K562 (cell line): ENCODE results near the gene DGCR8. TPM values are rescaled to one million over a fixed set of nuclear protein-coding genes. Genes with fewer than 3 reads are reported as not detected.

Experiments used
- ARID1B ChIP-seq: fragments of 450-650 bp; IDR thresholded peaks from 2 replicates; pipeline ENCODE4 v1.6.1; 2016; ENCODE audit warnings: antibody characterized with exemption, mild to moderate bottlenecking, inconsistent platforms
- CAMTA2 ChIP-seq: fragments of 250-450 bp; sonication (Bioruptor Pico); conservative IDR thresholded peaks from 2 replicates; pipeline ENCODE4 v1.5.1; 2022
- ETS1 ChIP-seq: conservative IDR thresholded peaks from 2 replicates; pipeline ENCODE4 v1.6.1; 2011; ENCODE audit warnings: low read depth, mild to moderate bottlenecking, low read length; ENCODE audit not compliant: control insufficient read depth
- KDM2B ChIP-seq: fragments of 250-450 bp; sonication (Bioruptor Pico); IDR thresholded peaks from 2 replicates; pipeline ENCODE4 v1.8.0; 2021; ENCODE audit warnings: mild to moderate bottlenecking, moderate library complexity
- PKNOX1 ChIP-seq: fragments of 450-650 bp; IDR thresholded peaks from 2 replicates; pipeline ENCODE4 v1.6.1; 2016
- PTTG1 ChIP-seq: fragments of 450-650 bp; IDR thresholded peaks from 2 replicates; pipeline ENCODE4 v1.6.1; 2016; ENCODE audit warnings: low read depth, mild to moderate bottlenecking, missing genetic modification characterization, missing compliant biosample characterization
- RBFOX2 ChIP-seq: fragments of 200-400 bp; formaldehyde crosslinking; IDR thresholded peaks from 2 replicates; pipeline ENCODE4 v1.6.1; 2017; ENCODE audit warnings: low read depth, mild to moderate bottlenecking, low read length, moderate library complexity
- TAL1 ChIP-seq: fragments of 450-650 bp; IDR thresholded peaks from 2 replicates; pipeline ENCODE4 v1.6.1; 2016; ENCODE audit warnings: mild to moderate bottlenecking
- ZBTB7A ChIP-seq: IDR thresholded peaks from 2 replicates; pipeline ENCODE4 v1.6.1; 2011; ENCODE audit warnings: low read depth, mild to moderate bottlenecking, low read length, moderate library complexity, borderline replicate concordance; ENCODE audit not compliant: control insufficient read depth
- ZNF121 ChIP-seq: sonication (generic); formaldehyde crosslinking; conservative IDR thresholded peaks from 2 replicates; pipeline ENCODE4 v1.8.0; 2022; ENCODE audit warnings: missing genetic modification reagents
- ZNF212 ChIP-seq: fragments of 450-650 bp; formaldehyde crosslinking; IDR thresholded peaks from 2 replicates; pipeline ENCODE4 v1.4.0; 2020; ENCODE audit warnings: mild to moderate bottlenecking
- polyA plus RNA-seq, 8 experiments: library from polyadenylated mRNA; depleted of rRNA in 4 of 8; stranded (reverse) in 5 of 8; unstranded in 3 of 8; fragments of >200 nt; fragmentation: Nextera tagmentation in 2 of 8; fragmentation: Illumina TruSeq in 1 of 8; extraction: Ambion mirVana in 2 of 8; extraction: Trizol in 1 of 8; gene quantifications; 2 replicates each; pipeline versions ENCODE4 v1.2.1 to v1.2.3, GENCODE V29; 2011 to 2014; ENCODE audit warnings: inconsistent platforms in 1 of 8, missing spikeins in 1 of 8
- total RNA-seq, 7 experiments: library from RNA; depleted of rRNA in 6 of 7; stranded (reverse); fragments of >200 nt in 6 of 7; fragmentation: Illumina TruSeq in 2 of 7; extraction: Trizol in 2 of 7; gene quantifications; 2 replicates each; pipeline versions ENCODE4 v1.2.1 to v1.2.3, GENCODE V29; 2011 to 2021; ENCODE audit warnings: low replicate concordance in 1 of 7
- TF ChIP-seq, protein P1 (sequence below): sonication (generic); formaldehyde crosslinking; IDR thresholded peaks from 2 replicates; pipeline ENCODE4 v1.8.1; 2023; ENCODE audit warnings: missing genetic modification reagents, mild to moderate bottlenecking, borderline replicate concordance

DGCR8 gene
- total and polyA plus RNA-seq, 9 of the 15 experiments (the other 6 are each of a cell fraction or from before 2014, with no cell fraction given) = 5.9 to 144 (median 80.1) TPM

GRCh38 chr22:20035375-20036083 lies 44.5 kb upstream of the DGCR8 start (continued):
- TF ChIP-seq ZNF212 (no peak), CAMTA2 (CRISPR knock-in tag) (0 out of 2 replicates have a peak, but pooled peaks have one; percentile 19), RBFOX2 (0 out of 2 replicates have a peak, but pooled peaks have one; percentile 25), ZNF121 (CRISPR knock-in tag) (no peak), KDM2B (CRISPR knock-in tag) (peak; percentile 65; the same call in 1 of the 2 replicates), TAL1 (peak; percentile 68; the same call in 1 of the 2 replicates), ZBTB7A (no peak; the same call in 1 of the 2 replicates), PTTG1 (tag) (no peak), PKNOX1 (peak; percentile 63; the same call in 1 of the 2 replicates), ARID1B (peak; percentile 76), ETS1 (0 out of 2 replicates have a peak, but pooled peaks have one; percentile 25)
- TF ChIP-seq, protein P1, sequence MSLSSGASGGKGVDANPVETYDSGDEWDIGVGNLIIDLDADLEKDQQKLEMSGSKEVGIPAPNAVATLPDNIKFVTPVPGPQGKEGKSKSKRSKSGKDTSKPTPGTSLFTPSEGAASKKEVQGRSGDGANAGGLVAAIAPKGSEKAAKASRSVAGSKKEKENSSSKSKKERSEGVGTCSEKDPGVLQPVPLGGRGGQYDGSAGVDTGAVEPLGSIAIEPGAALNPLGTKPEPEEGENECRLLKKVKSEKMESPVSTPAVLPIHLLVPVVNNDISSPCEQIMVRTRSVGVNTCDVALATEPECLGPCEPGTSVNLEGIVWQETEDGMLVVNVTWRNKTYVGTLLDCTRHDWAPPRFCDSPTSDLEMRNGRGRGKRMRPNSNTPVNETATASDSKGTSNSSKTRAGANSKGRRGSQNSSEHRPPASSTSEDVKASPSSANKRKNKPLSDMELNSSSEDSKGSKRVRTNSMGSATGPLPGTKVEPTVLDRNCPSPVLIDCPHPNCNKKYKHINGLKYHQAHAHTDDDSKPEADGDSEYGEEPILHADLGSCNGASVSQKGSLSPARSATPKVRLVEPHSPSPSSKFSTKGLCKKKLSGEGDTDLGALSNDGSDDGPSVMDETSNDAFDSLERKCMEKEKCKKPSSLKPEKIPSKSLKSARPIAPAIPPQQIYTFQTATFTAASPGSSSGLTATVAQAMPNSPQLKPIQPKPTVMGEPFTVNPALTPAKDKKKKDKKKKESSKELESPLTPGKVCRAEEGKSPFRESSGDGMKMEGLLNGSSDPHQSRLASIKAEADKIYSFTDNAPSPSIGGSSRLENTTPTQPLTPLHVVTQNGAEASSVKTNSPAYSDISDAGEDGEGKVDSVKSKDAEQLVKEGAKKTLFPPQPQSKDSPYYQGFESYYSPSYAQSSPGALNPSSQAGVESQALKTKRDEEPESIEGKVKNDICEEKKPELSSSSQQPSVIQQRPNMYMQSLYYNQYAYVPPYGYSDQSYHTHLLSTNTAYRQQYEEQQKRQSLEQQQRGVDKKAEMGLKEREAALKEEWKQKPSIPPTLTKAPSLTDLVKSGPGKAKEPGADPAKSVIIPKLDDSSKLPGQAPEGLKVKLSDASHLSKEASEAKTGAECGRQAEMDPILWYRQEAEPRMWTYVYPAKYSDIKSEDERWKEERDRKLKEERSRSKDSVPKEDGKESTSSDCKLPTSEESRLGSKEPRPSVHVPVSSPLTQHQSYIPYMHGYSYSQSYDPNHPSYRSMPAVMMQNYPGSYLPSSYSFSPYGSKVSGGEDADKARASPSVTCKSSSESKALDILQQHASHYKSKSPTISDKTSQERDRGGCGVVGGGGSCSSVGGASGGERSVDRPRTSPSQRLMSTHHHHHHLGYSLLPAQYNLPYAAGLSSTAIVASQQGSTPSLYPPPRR (CRISPR knock-in tag) = no peak
